H9 (cell line): ENCODE data around the gene MICU2. TPM values are rescaled to one million over a fixed set of nuclear protein-coding genes. Genes with fewer than 3 reads are reported as not detected.

Experiments used
- DNase-seq: peaks from one replicate; pipeline ENCODE4 v3.0.0-alpha.2; 2017
- H2AFZ ChIP-seq: one replicate; pipeline ENCODE4 v1.6.1; 2013; ENCODE audit warnings: mild to moderate bottlenecking, low read length, control low read depth, moderate library complexity
- H2AK5ac ChIP-seq: 2 replicates; pipeline ENCODE4 v1.6.1; 2013; ENCODE audit warnings: low read length, control low read depth, mixed read lengths; ENCODE audit not compliant: insufficient read length
- H2BK120ac ChIP-seq: one replicate; pipeline ENCODE4 v1.6.1; 2013; ENCODE audit warnings: low read depth, mild to moderate bottlenecking, low read length, control low read depth, inconsistent platforms; ENCODE audit not compliant: poor library complexity, severe bottlenecking
- H2BK12ac ChIP-seq: 2 replicates; pipeline ENCODE4 v1.6.1; 2013; ENCODE audit warnings: low read length, control low read depth, mixed read lengths, low read depth; ENCODE audit not compliant: insufficient read length
- H2BK15ac ChIP-seq: 2 replicates; pipeline ENCODE4 v1.6.1; 2013; ENCODE audit warnings: low read depth, low read length, control low read depth
- H2BK20ac ChIP-seq: one replicate; pipeline ENCODE4 v1.6.1; 2013; ENCODE audit warnings: low read depth, mild to moderate bottlenecking, low read length, control low read depth, inconsistent platforms; ENCODE audit not compliant: poor library complexity, severe bottlenecking
- H2BK5ac ChIP-seq: 2 replicates; pipeline ENCODE4 v1.6.1; 2013; ENCODE audit warnings: low read length, control low read depth, mixed read lengths; ENCODE audit not compliant: insufficient read length
- H3K14ac ChIP-seq: 2 replicates; pipeline ENCODE4 v1.6.1; 2013; ENCODE audit warnings: low read length, control low read depth; ENCODE audit not compliant: insufficient read depth
- H3K18ac ChIP-seq: 2 replicates; pipeline ENCODE4 v1.6.1; 2013; ENCODE audit warnings: low read depth, mild to moderate bottlenecking, mixed read lengths, low read length, control low read depth; ENCODE audit not compliant: insufficient read length
- H3K23ac ChIP-seq: 2 replicates; pipeline ENCODE4 v1.6.1; 2013; ENCODE audit warnings: low read length, control low read depth, mixed read lengths, low read depth; ENCODE audit not compliant: insufficient read length
- H3K23me2 ChIP-seq: 2 replicates; pipeline ENCODE4 v1.6.1; 2013; ENCODE audit warnings: low read depth, mild to moderate bottlenecking, mixed read lengths, low read length, control low read depth; ENCODE audit not compliant: insufficient read length, poor library complexity, severe bottlenecking
- H3K27ac ChIP-seq: 2 replicates; pipeline ENCODE4 v1.5.1; 2013; ENCODE audit warnings: low read length, control low read depth, mixed read lengths, low read depth; ENCODE audit not compliant: insufficient read length
- H3K27me3 ChIP-seq: 2 replicates; pipeline ENCODE4 v1.6.1; 2013; ENCODE audit warnings: low read length, control low read depth, inconsistent platforms; ENCODE audit not compliant: insufficient read depth
- H3K4ac ChIP-seq: 2 replicates; pipeline ENCODE4 v1.6.1; 2013; ENCODE audit warnings: low read depth, mild to moderate bottlenecking, control low read depth, inconsistent platforms, low read length, moderate library complexity
- H3K4me1 ChIP-seq: 2 replicates; pipeline ENCODE4 v1.6.1; 2013; ENCODE audit warnings: low read length, control low read depth, inconsistent platforms; ENCODE audit not compliant: insufficient read depth
- H3K4me2 ChIP-seq: 2 replicates; pipeline ENCODE4 v1.6.1; 2013; ENCODE audit warnings: low read length, control low read depth, mixed read lengths; ENCODE audit not compliant: insufficient read length, insufficient read depth
- H3K56ac ChIP-seq: 2 replicates; pipeline ENCODE4 v1.6.1; 2013; ENCODE audit warnings: low read depth, mild to moderate bottlenecking, mixed read lengths, low read length, control low read depth; ENCODE audit not compliant: insufficient read length
- H3K79me1 ChIP-seq: 2 replicates; pipeline ENCODE4 v1.6.1; 2013; ENCODE audit warnings: low read depth, mild to moderate bottlenecking, moderate library complexity, low read length, control low read depth, inconsistent platforms; ENCODE audit not compliant: insufficient read depth, poor library complexity, severe bottlenecking
- H3K79me2 ChIP-seq: 2 replicates; pipeline ENCODE4 v1.6.1; 2013; ENCODE audit warnings: low read length, control low read depth, inconsistent platforms; ENCODE audit not compliant: insufficient read depth
- H3K9ac ChIP-seq: 2 replicates; pipeline ENCODE4 v1.6.1; 2013; ENCODE audit warnings: low read length, control low read depth, mixed read lengths; ENCODE audit not compliant: insufficient read length; ENCODE audit errors: extremely low read depth
- H3K9me3 ChIP-seq: one replicate; pipeline ENCODE4 v1.6.1; 2013; ENCODE audit warnings: low read depth, low read length, inconsistent platforms; ENCODE audit not compliant: control insufficient read depth
- H3T11ph ChIP-seq: one replicate; pipeline ENCODE4 v1.6.1; 2013; ENCODE audit warnings: mild to moderate bottlenecking, low read length, control low read depth, inconsistent platforms
- H4K20me1 ChIP-seq: one replicate; pipeline ENCODE4 v1.6.1; 2013; ENCODE audit not compliant: control insufficient read depth, insufficient read length, insufficient read depth
- H4K5ac ChIP-seq: 2 replicates; pipeline ENCODE4 v1.6.1; 2013; ENCODE audit warnings: low read depth, mild to moderate bottlenecking, mixed read lengths, low read length, control low read depth; ENCODE audit not compliant: insufficient read length
- H4K8ac ChIP-seq: replicated peaks from 2 replicates; pipeline ENCODE4 v1.6.1; 2013; ENCODE audit warnings: low read length, control low read depth, mixed read lengths, low read depth; ENCODE audit not compliant: insufficient read length
- H4K91ac ChIP-seq: 2 replicates; pipeline ENCODE4 v1.6.1; 2013; ENCODE audit warnings: low read depth, mild to moderate bottlenecking, moderate library complexity, mixed read lengths, low read length, control low read depth; ENCODE audit not compliant: insufficient read length
- H3K27ac Mint-ChIP-seq, 3 experiments: 2 replicates in 2 of 3; 3 replicates in 1 of 3; pipeline ENCODE4 v1.8.0; 2020 to 2021; ENCODE audit warnings: mixed read lengths in 3 of 3, mild to moderate bottlenecking in 1 of 3, moderate library complexity in 1 of 3
- H3K27me3 Mint-ChIP-seq: 2 replicates; pipeline ENCODE4 v1.8.0; 2021; ENCODE audit warnings: low read depth, mild to moderate bottlenecking, moderate library complexity, mixed read lengths
- H3K36me3 Mint-ChIP-seq, 3 experiments: 2 replicates in 2 of 3; 3 replicates in 1 of 3; pipeline ENCODE4 v1.8.0; 2020 to 2021; ENCODE audit warnings: low read depth in 3 of 3, mixed read lengths in 3 of 3; ENCODE audit not compliant: insufficient read depth in 1 of 3
- H3K4me1 Mint-ChIP-seq, 2 experiments: 2 replicates each; pipeline ENCODE4 v1.8.0; 2020; ENCODE audit warnings: mixed read lengths in 2 of 2
- H3K4me3 Mint-ChIP-seq, 2 experiments: 2 replicates in 1 of 2; 3 replicates in 1 of 2; pipeline ENCODE4 v1.8.0; 2020 to 2021; ENCODE audit warnings: mild to moderate bottlenecking in 2 of 2, mixed read lengths in 2 of 2, moderate library complexity in 1 of 2
- H3K9me3 Mint-ChIP-seq, 2 experiments: 2 replicates in 1 of 2; 3 replicates in 1 of 2; pipeline ENCODE4 v1.8.0; 2020; ENCODE audit warnings: mild to moderate bottlenecking in 2 of 2, mixed read lengths in 2 of 2, moderate library complexity in 1 of 2
- CTCF ChIP-seq: fragments of 200-600 bp; sonication (generic); conservative IDR thresholded peaks from 3 replicates; pipeline ENCODE4 v1.8.0; 2021; ENCODE audit warnings: antibody characterized with exemption, mild to moderate bottlenecking
- WGBS: extraction: QIAGEN DNeasy Blood & Tissue Kit; methylation state at CpG from one replicate; pipeline ENCODE4 v1.1.7; 2013; ENCODE audit warnings: missing lambda C conversion rate, low lambda C conversion rate, mixed read lengths; ENCODE audit not compliant: insufficient read length; ENCODE audit errors: extremely low coverage; 5-methylcytosine and 5-hydroxymethylcytosine counted together
- total RNA-seq: library from RNA; stranded (reverse); gene quantifications from 2 replicates; pipeline ENCODE4 v1.2.1, GENCODE V29; 2021

MICU2 gene
- total RNA-seq, 1 experiment from 2014 or later = 38.4 TPM

GRCh38 chr13:21522130-21522529, 81.8 kb downstream of the MICU2 start:
- Histone ChIP-seq H4K20me1 (no peaks in the 10 kb centered on the region), H3K14ac (no peak overlapping the region), H4K91ac (no peak overlapping the region), H3K56ac (no peak overlapping the region), H3T11ph (no peak overlapping the region), H3K9me3 (no peaks in the 10 kb centered on the region), H3K4ac (no peak overlapping the region), H2BK20ac (no peak overlapping the region), H3K23ac (no peak overlapping the region), H3K27ac (no peak overlapping the region), H3K79me1 (no peaks in the 10 kb centered on the region), H2AK5ac (no peak overlapping the region), H3K4me1 (no peaks in the 10 kb centered on the region), H4K5ac (no peak overlapping the region), H2BK5ac (no peak overlapping the region), H3K9ac (no peak overlapping the region), H4K8ac (no peak overlapping the region), H3K18ac (no peak overlapping the region), H3K79me2 (no peaks in the 10 kb centered on the region), H2BK15ac (no peak overlapping the region), H2BK12ac (no peak overlapping the region), H2BK120ac (no peak overlapping the region), H3K23me2 (no peaks in the 10 kb centered on the region), H3K4me2 (no peak overlapping the region), H3K27me3 (no peaks in the 10 kb centered on the region), H2AFZ (no peak overlapping the region)
- H3K9me3 Mint-ChIP-seq = no peaks in the 10 kb centered on the region
- no peak for TF ChIP-seq CTCF
- no peak overlapping the region for H3K4me3 Mint-ChIP-seq
- peaks cover 2 to 9% (median 3%) of the 10 kb centered on the region in 3 experiments; a peak in 4 of 7 replicates for H3K36me3 Mint-ChIP-seq
- H3K4me1 Mint-ChIP-seq = no peaks in the 10 kb centered on the region
- WGBS = no CpG with 5 or more reads among the region's 1 CpG
- DNase-seq = no peak
- H3K27me3 Mint-ChIP-seq = no peaks in the 10 kb centered on the region
- H3K27ac Mint-ChIP-seq = no peak overlapping the region
